Left lung (tissue), 10 donors: ENCODE measurements around the gene IGF2BP1. TPM values are rescaled to one million over a fixed set of nuclear protein-coding genes. Genes with fewer than 3 reads are reported as not detected.

ENCODE experiments used
- ATAC-seq: fragments of 200-7000 bp; cut with Tn5 transposase; one replicate; pipeline ENCODE4 v1.9.1; 2020; ENCODE audit warnings: moderate library complexity
- DNase-seq, 4 donors: peaks; one replicate each; pipeline ENCODE4 v3.0.0-alpha.2; 2013 to 2020
- H3K27ac ChIP-seq, 2 donors: fragments of 200-600 bp; sonication (generic) in 1 of 2; one replicate each; pipeline versions ENCODE4 v1.5.0 to v1.8.0; 2020 to 2021
- H3K27me3 ChIP-seq, 2 donors: fragments of 200-600 bp; sonication (generic) in 1 of 2; one replicate each; pipeline versions ENCODE4 v1.5.0 to v1.8.0; 2020 to 2021
- H3K36me3 ChIP-seq, 2 donors: fragments of 200-600 bp; sonication (generic) in 1 of 2; one replicate each; pipeline versions ENCODE4 v1.5.0 to v1.8.0; 2020 to 2021
- H3K4me1 ChIP-seq, 2 donors: fragments of 200-600 bp; one replicate each; pipeline ENCODE4 v1.8.0; 2021
- H3K4me3 ChIP-seq, 2 donors: fragments of 200-600 bp; sonication (generic) in 1 of 2; one replicate each; pipeline versions ENCODE4 v1.5.0 to v1.8.0; 2020 to 2021; ENCODE audit warnings: mild to moderate bottlenecking in 1 of 2
- H3K9me3 ChIP-seq, 2 donors: fragments of 200-600 bp; sonication (generic) in 1 of 2; one replicate each; pipeline versions ENCODE4 v1.5.0 to v1.8.0; 2020 to 2021
- intact Hi-C, 2 donors: fragments of 100-400 bp; cut with DNase I; formaldehyde crosslinking; loops; one replicate each; pipeline versions ENCODE4 v1.11.2 to v1.14.2; 2022
- polyA plus RNA-seq, 6 donors: library from polyadenylated mRNA; unstranded; fragments of 120-200 nt; gene quantifications; one replicate each; pipeline ENCODE4 v1.2.1, GENCODE V29; 2013; ENCODE audit not compliant: insufficient read length in 6 of 6
- total RNA-seq, 2 donors: library from RNA; stranded (reverse); fragmentation: NEBNext Ultra II Directional; extraction: Animal tissue kit (Norgen Biotek cat#: 25700); gene quantifications; one replicate each; pipeline ENCODE4 v1.2.1, GENCODE V29; 2021
- TF ChIP-seq, protein P1 (sequence below), 2 donors: fragments of 200-600 bp; sonication (generic) in 1 of 2; IDR thresholded peaks; one replicate each; pipeline versions ENCODE4 v1.5.0 to v1.8.0; 2021; ENCODE audit warnings: antibody characterized with exemption in 2 of 2
- donor health status: DM: no; HTN: yes; CAD: no.
- donor health status: DM: no; HTN: no; CAD: no.

Gene IGF2BP1
- total and polyA plus RNA-seq, 8 donors = 0.23 to 32.1 (median 28.3) TPM

DNA sequence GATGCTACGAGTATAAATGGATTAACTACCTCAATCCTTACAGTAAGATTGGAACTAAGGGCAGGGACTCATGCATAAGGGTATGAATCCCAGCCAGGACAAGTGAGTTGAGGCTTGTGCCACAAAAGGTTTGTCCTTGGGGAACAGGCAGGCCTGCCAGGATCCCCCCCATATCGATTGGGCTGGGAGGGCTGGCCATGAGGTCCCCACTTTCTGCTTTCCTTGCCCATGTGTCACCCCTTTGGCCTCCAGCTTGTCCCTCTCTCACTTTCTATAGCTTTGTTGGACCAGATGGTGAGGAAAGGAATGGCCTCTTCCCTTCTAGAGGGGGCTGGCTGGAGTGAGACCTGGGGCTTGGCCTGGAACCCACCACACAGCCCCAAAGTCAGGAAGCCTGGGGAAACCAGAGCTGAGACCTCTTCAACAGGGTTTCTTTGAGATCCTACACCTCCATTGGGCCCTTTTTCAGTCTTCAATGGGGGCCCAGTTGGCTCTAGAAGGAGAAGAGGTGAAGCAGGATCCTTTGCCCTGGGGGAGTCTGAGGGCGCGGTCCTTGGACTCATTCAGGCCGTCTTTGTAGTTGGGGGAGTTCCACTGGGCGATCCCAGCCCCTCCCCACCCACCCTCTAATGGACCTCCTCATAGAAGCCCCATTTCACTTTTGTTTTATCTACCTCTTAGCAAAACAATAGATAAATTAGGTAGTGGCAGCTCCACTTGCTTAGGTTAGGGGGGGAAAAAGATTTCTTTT lies 57.3 kb downstream of the IGF2BP1 start:
- DNase-seq (no peak), ATAC-seq (no peak)
- TF ChIP-seq, protein P1, sequence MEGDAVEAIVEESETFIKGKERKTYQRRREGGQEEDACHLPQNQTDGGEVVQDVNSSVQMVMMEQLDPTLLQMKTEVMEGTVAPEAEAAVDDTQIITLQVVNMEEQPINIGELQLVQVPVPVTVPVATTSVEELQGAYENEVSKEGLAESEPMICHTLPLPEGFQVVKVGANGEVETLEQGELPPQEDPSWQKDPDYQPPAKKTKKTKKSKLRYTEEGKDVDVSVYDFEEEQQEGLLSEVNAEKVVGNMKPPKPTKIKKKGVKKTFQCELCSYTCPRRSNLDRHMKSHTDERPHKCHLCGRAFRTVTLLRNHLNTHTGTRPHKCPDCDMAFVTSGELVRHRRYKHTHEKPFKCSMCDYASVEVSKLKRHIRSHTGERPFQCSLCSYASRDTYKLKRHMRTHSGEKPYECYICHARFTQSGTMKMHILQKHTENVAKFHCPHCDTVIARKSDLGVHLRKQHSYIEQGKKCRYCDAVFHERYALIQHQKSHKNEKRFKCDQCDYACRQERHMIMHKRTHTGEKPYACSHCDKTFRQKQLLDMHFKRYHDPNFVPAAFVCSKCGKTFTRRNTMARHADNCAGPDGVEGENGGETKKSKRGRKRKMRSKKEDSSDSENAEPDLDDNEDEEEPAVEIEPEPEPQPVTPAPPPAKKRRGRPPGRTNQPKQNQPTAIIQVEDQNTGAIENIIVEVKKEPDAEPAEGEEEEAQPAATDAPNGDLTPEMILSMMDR (IDR thresholded peaks at IDR 0.05) = no peak
- intact Hi-C loops = no loop called here
- peaks cover 0 to 16% of the 10 kb centered on the region in 2 donors for H3K27me3 ChIP-seq
- H3K36me3 ChIP-seq = no peaks in the 10 kb centered on the region
- no peak overlapping the region for H3K4me3 ChIP-seq
- H3K9me3 ChIP-seq = no peaks in the 10 kb centered on the region
- no peaks in the 10 kb centered on the region for H3K4me1 ChIP-seq
- H3K27ac ChIP-seq = no peak overlapping the region

DNA sequence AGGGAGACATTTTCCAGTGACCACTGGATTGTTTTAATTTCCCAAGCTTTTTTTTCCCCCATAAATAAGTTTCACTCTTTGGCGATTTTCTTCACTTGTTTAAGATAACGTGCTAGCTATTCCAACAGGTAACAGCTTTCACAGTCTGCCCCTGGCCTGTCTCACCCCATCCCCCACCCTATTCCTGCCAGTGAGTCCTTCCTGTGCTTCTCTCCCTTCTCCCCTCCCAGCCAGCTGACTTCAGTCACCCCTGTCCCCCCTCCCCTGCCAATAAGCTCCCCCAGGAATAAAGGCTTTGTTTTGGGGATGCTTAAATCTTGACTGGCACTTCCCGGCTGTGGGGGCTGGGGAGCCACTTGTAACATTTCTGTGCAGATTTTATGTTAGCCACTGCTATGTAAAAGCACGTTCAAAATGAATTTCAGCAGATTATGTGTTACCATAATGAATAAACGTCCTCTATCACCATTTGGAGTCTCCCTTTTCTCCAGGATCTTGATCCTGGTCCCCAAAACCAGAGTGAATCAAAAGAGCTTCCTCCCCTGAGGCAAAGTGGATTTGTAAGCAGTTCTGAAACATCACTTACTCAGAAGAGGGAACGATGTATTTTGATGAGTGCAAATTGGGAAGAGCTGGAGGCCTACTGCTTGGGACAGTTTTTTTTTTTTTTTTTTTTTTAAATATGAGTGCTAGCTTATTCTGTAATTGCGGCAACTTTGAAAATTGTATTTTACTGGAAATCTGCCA lies 58.2 kb downstream of the IGF2BP1 start:
- no peak for DNase-seq
- Histone ChIP-seq H3K27me3 (peaks cover 0 to 17% of the 10 kb centered on the region in 2 donors), H3K4me3 (no peak overlapping the region), H3K9me3 (no peaks in the 10 kb centered on the region), H3K4me1 (no peaks in the 10 kb centered on the region), H3K27ac (no peak overlapping the region), H3K36me3 (no peaks in the 10 kb centered on the region)
- no peak for ATAC-seq
- TF ChIP-seq, protein P1 (IDR thresholded peaks at IDR 0.05) = no peak
- intact Hi-C loops = no loop called here

DNA sequence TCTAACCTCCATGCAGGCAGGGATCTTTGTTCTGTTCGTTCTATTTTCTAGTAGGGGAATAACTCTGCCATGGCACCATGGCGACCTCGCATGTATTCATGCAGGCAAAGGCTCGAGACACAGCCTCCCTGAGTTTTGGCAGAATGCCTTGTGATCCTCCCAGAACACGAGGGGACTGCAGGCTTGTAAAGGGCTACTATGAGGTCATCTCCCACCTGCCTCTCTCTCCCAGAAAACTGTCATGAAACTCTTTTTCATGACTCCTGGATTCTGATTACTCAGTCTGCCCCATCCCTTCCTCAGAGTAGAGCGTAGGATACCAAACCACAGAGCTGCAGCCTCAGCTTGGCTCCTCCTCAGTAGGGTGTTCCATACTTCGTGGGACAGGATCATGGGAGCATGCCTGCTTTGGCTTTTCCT lies 64.3 kb downstream of the IGF2BP1 start:
- peaks cover 0 to 25% of the 10 kb centered on the region in 2 donors for H3K27me3 ChIP-seq
- DNase-seq = no peak
- no peaks in the 10 kb centered on the region for H3K9me3 ChIP-seq
- TF ChIP-seq, protein P1 (IDR thresholded peaks at IDR 0.05) = no peak
- no peak for ATAC-seq
- no peak overlapping the region for H3K27ac ChIP-seq
- intact Hi-C loops = no loop called here
- H3K4me1 ChIP-seq = no peaks in the 10 kb centered on the region
- no peak overlapping the region for H3K4me3 ChIP-seq
- no peaks in the 10 kb centered on the region for H3K36me3 ChIP-seq

DNA sequence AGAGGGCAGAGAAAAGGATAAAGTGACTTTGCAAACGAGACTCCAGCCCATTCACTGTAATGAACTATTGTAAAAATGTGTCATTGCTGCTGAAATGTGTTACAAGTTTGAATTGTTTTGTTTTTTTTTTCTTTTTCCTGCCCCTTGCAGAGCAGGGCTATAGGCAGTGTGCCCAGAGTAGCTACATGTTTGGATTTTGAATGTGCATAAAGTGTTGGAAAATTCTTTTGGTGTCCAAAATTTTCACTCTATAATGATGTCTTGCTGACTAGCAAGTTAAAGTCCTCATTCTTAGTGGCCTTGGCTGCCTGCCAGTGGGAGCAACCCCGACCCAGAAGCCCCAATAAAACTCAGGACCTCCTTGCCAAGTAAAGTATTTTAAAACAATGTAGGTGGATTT lies 66.5 kb downstream of the IGF2BP1 start:
- Histone ChIP-seq H3K27me3 (peaks cover 0 to 18% of the 10 kb centered on the region in 2 donors), H3K9me3 (no peaks in the 10 kb centered on the region), H3K36me3 (no peaks in the 10 kb centered on the region), H3K4me3 (no peak overlapping the region), H3K27ac (no peak overlapping the region), H3K4me1 (no peaks in the 10 kb centered on the region)
- DNase-seq = no peak
- ATAC-seq = no peak
- intact Hi-C loops = no loop called here
- TF ChIP-seq, protein P1 (IDR thresholded peaks at IDR 0.05) = no peak

DNA sequence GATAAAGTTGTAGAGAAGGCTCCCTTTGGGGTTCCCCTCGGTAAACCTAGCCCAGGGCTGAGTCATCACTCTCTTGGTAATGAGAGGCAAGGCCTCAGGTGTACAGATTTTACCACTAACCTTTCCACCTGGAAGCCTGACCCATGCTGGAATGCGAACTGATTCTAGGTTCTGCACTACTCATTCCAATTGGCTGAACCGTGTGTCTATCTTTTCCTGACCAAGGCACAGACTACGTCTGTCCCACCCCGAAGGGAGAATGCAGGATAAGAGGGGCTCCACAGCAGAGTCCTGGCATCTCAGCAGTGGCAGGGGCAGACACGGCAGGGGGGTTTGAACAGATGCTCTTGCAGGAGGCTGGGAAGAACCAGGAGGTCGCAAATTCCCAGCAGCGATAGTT lies 70.0 kb downstream of the IGF2BP1 start:
- intact Hi-C loops = no loop called here
- DNase-seq (no peak), ATAC-seq (no peak)
- Histone ChIP-seq H3K9me3 (no peaks in the 10 kb centered on the region), H3K4me1 (no peaks in the 10 kb centered on the region), H3K4me3 (no peak overlapping the region), H3K36me3 (no peaks in the 10 kb centered on the region), H3K27me3 (no peaks in the 10 kb centered on the region), H3K27ac (no peak overlapping the region)
- TF ChIP-seq, protein P1 (IDR thresholded peaks at IDR 0.05) = no peak
